HEK293 (cell line): ENCODE measurements around the gene TMEM131L.
A peak's percentile ranks its signal among the peaks of the same experiment; 100 is the strongest.

Experiments
- ELK4 ChIP-seq: IDR thresholded peaks from 2 replicates; pipeline ENCODE4 v1.6.1; 2011; ENCODE audit warnings: mild to moderate bottlenecking, low read depth, low read length, borderline replicate concordance
- FEZF1 ChIP-seq: fragments of 450-650 bp; formaldehyde crosslinking; IDR thresholded peaks from 2 replicates; pipeline ENCODE4 v1.5.1; 2016; ENCODE audit warnings: missing biosample characterization, missing genetic modification characterization
- OSR2 ChIP-seq: fragments of 450-650 bp; formaldehyde crosslinking; IDR thresholded peaks from 2 replicates; pipeline ENCODE4 v1.5.1; 2016; ENCODE audit warnings: missing biosample characterization, missing genetic modification characterization
- SP7 ChIP-seq: fragments of 450-650 bp; formaldehyde crosslinking; IDR thresholded peaks from 2 replicates; pipeline ENCODE4 v1.5.1; 2016; ENCODE audit warnings: missing biosample characterization, missing genetic modification characterization
- TRIM28 ChIP-seq: IDR thresholded peaks from 2 replicates; pipeline ENCODE4 v1.6.1; 2011; ENCODE audit warnings: low read length, control low read depth, borderline replicate concordance
- TSHZ1 ChIP-seq: fragments of 450-650 bp; formaldehyde crosslinking; IDR thresholded peaks from 2 replicates; pipeline ENCODE4 v1.5.1; 2016; ENCODE audit warnings: missing biosample characterization, missing genetic modification characterization, borderline replicate concordance
- ZFP3 ChIP-seq: fragments of 450-650 bp; formaldehyde crosslinking; IDR thresholded peaks from 2 replicates; pipeline ENCODE4 v1.5.1; 2016; ENCODE audit warnings: low read depth, missing biosample characterization, missing genetic modification characterization
- ZNF10 ChIP-seq: fragments of 450-650 bp; formaldehyde crosslinking; IDR thresholded peaks from 2 replicates; pipeline ENCODE4 v1.5.1; 2017; ENCODE audit warnings: missing biosample characterization, missing genetic modification characterization
- ZNF112 ChIP-seq: fragments of 450-650 bp; formaldehyde crosslinking; IDR thresholded peaks from 2 replicates; pipeline ENCODE4 v1.5.0; 2017; ENCODE audit warnings: missing biosample characterization, missing genetic modification characterization
- ZNF16 ChIP-seq: fragments of 450-650 bp; formaldehyde crosslinking; IDR thresholded peaks from 2 replicates; pipeline ENCODE4 v1.5.1; 2016; ENCODE audit warnings: low read depth, missing biosample characterization, missing genetic modification characterization
- ZNF24 ChIP-seq: fragments of 450-650 bp; formaldehyde crosslinking; IDR thresholded peaks from 2 replicates; pipeline ENCODE4 v1.5.1; 2016; ENCODE audit warnings: missing biosample characterization, missing genetic modification characterization
- ZNF274 ChIP-seq, 2 experiments: fragments of 200-500 bp in 1 of 2; fragments of 450-650 bp in 1 of 2; sonication (Bioruptor generic) in 1 of 2; formaldehyde crosslinking in 1 of 2; IDR thresholded peaks; 2 replicates each; pipeline versions ENCODE4 v1.5.1 to v1.6.1; 2014 to 2016; ENCODE audit warnings: borderline replicate concordance in 1 of 2, inconsistent platforms in 1 of 2, low read length in 1 of 2, missing biosample characterization in 1 of 2, missing genetic modification characterization in 1 of 2
- ZNF362 ChIP-seq: fragments of 450-650 bp; formaldehyde crosslinking; IDR thresholded peaks from 2 replicates; pipeline ENCODE4 v1.5.1; 2016; ENCODE audit warnings: missing biosample characterization, missing genetic modification characterization
- ZNF366 ChIP-seq: fragments of 450-650 bp; formaldehyde crosslinking; conservative IDR thresholded peaks from 2 replicates; pipeline ENCODE4 v1.5.1; 2016; ENCODE audit warnings: missing biosample characterization, missing genetic modification characterization
- ZNF394 ChIP-seq: fragments of 450-650 bp; formaldehyde crosslinking; IDR thresholded peaks from 2 replicates; pipeline ENCODE4 v1.5.1; 2016; ENCODE audit warnings: missing biosample characterization, missing genetic modification characterization, mild to moderate bottlenecking, moderate library complexity, borderline replicate concordance
- ZNF585B ChIP-seq: fragments of 450-650 bp; formaldehyde crosslinking; IDR thresholded peaks from 2 replicates; pipeline ENCODE4 v1.5.1; 2016; ENCODE audit warnings: missing biosample characterization, missing genetic modification characterization
- ZNF626 ChIP-seq: fragments of 450-650 bp; sonication (Bioruptor Pico); formaldehyde crosslinking; IDR thresholded peaks from 2 replicates; pipeline ENCODE4 v1.5.1; 2018; ENCODE audit warnings: missing biosample characterization, missing genetic modification characterization, inconsistent platforms
- ZNF629 ChIP-seq: fragments of 450-650 bp; formaldehyde crosslinking; IDR thresholded peaks from 2 replicates; pipeline ENCODE4 v1.5.1; 2017; ENCODE audit warnings: missing biosample characterization, missing genetic modification characterization
- ZNF664 ChIP-seq: fragments of 450-650 bp; formaldehyde crosslinking; IDR thresholded peaks from 2 replicates; pipeline ENCODE4 v1.5.1; 2016; ENCODE audit warnings: missing biosample characterization, missing genetic modification characterization
- ZNF837 ChIP-seq: fragments of 450-650 bp; formaldehyde crosslinking; IDR thresholded peaks from 2 replicates; pipeline ENCODE4 v1.5.1; 2016; ENCODE audit warnings: missing biosample characterization, missing genetic modification characterization
- ZNF843 ChIP-seq: fragments of 450-650 bp; formaldehyde crosslinking; IDR thresholded peaks from 2 replicates; pipeline ENCODE4 v1.5.1; 2016; ENCODE audit warnings: missing biosample characterization, missing genetic modification characterization
- ZXDB ChIP-seq: fragments of 450-650 bp; formaldehyde crosslinking; IDR thresholded peaks from 2 replicates; pipeline ENCODE4 v1.5.1; 2016; ENCODE audit warnings: missing biosample characterization, missing genetic modification characterization
- TF ChIP-seq, protein P1 (sequence below): fragments of 450-650 bp; formaldehyde crosslinking; IDR thresholded peaks from 2 replicates; pipeline ENCODE4 v1.5.1; 2016; ENCODE audit warnings: missing biosample characterization, missing genetic modification characterization
- TF ChIP-seq, protein P2 (sequence below): fragments of 450-650 bp; formaldehyde crosslinking; IDR thresholded peaks from 2 replicates; pipeline ENCODE4 v1.5.1; 2017; ENCODE audit warnings: missing biosample characterization, missing genetic modification characterization
- TF ChIP-seq, protein P3 (sequence below): fragments of 450-650 bp; formaldehyde crosslinking; IDR thresholded peaks from 2 replicates; pipeline ENCODE4 v1.5.1; 2016; ENCODE audit warnings: missing biosample characterization, missing genetic modification characterization

The TMEM131L gene

DNA sequence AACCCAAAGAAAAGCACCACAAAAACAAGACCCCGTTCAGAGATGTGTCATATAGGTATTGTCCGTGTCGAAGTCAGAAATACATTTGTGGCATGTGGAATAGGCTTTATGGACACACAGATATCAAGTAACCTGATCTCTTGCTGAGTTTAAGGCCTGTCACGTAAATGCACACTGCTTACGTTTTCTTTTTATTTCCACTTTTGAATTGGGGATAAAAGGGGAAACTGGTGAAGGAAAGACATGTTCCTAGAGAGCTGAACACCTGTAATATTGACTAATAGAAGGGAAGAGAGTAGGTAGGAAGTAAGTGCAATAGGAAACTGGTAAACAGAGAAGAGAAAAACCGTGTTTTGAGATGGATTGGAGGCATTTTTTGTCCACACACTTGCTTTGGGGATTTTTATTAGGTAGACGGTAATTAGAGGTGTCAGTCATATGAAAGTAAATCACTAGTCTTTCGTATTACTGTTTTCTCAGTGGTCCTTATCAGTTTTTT is 24.9 kb downstream of the TMEM131L start (continued):
- peak; percentile 62; the same call in 1 of the 2 replicates for TF ChIP-seq ZNF362 (tag by site-specific recombination)
- no peak for TF ChIP-seq ZNF585B (tag by site-specific recombination)
- peak; percentile 83 for TF ChIP-seq ZNF10 (tag by site-specific recombination)
- no peak for TF ChIP-seq ZNF112 (tag by site-specific recombination)
- TF ChIP-seq ZNF366 (tag by site-specific recombination), result peak; percentile 88
- TF ChIP-seq, protein P1, sequence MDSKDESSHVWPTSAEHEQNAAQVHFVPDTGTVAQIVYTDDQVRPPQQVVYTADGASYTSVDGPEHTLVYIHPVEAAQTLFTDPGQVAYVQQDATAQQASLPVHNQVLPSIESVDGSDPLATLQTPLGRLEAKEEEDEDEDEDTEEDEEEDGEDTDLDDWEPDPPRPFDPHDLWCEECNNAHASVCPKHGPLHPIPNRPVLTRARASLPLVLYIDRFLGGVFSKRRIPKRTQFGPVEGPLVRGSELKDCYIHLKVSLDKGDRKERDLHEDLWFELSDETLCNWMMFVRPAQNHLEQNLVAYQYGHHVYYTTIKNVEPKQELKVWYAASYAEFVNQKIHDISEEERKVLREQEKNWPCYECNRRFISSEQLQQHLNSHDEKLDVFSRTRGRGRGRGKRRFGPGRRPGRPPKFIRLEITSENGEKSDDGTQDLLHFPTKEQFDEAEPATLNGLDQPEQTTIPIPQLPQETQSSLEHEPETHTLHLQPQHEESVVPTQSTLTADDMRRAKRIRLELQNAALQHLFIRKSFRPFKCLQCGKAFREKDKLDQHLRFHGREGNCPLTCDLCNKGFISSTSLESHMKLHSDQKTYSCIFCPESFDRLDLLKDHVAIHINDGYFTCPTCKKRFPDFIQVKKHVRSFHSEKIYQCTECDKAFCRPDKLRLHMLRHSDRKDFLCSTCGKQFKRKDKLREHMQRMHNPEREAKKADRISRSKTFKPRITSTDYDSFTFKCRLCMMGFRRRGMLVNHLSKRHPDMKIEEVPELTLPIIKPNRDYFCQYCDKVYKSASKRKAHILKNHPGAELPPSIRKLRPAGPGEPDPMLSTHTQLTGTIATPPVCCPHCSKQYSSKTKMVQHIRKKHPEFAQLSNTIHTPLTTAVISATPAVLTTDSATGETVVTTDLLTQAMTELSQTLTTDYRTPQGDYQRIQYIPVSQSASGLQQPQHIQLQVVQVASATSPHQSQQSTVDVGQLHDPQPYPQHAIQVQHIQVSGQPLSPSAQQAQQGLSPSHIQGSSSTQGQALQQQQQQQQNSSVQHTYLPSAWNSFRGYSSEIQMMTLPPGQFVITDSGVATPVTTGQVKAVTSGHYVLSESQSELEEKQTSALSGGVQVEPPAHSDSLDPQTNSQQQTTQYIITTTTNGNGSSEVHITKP (tag by site-specific recombination), result 0 out of 2 replicates have a peak, but pooled peaks have one; percentile 17
- TF ChIP-seq TSHZ1 (tag by site-specific recombination), result peak; percentile 88
- peak; percentile 79 for TF ChIP-seq FEZF1 (tag by site-specific recombination)
- TF ChIP-seq ZNF629, result peak; percentile 81; the same call in 1 of the 2 replicates
- no peak for TF ChIP-seq ZNF664 (tag by site-specific recombination)
- TF ChIP-seq, protein P2, sequence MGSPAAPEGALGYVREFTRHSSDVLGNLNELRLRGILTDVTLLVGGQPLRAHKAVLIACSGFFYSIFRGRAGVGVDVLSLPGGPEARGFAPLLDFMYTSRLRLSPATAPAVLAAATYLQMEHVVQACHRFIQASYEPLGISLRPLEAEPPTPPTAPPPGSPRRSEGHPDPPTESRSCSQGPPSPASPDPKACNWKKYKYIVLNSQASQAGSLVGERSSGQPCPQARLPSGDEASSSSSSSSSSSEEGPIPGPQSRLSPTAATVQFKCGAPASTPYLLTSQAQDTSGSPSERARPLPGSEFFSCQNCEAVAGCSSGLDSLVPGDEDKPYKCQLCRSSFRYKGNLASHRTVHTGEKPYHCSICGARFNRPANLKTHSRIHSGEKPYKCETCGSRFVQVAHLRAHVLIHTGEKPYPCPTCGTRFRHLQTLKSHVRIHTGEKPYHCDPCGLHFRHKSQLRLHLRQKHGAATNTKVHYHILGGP (tag by site-specific recombination), result peak; percentile 83
- peak; percentile 98 for TF ChIP-seq SP7
- no peak for TF ChIP-seq ZFP3
- TF ChIP-seq TRIM28, result peak; percentile 59; the same call in 1 of the 2 replicates
- no peak for TF ChIP-seq ZNF274 (IDR thresholded peaks at IDR 0.05; ENCODE audit: low read length)
- TF ChIP-seq ZNF274 (tag by site-specific recombination; IDR thresholded peaks at IDR 0.05; ENCODE audit: borderline replicate concordance), result no peak
- TF ChIP-seq OSR2 (tag by site-specific recombination), result peak; percentile 58
- 0 out of 2 replicates have a peak, but pooled peaks have one; percentile 34 for TF ChIP-seq ZNF24 (tag by site-specific recombination)
- TF ChIP-seq ZNF394 (tag by site-specific recombination), result peak; percentile 31; the same call in 1 of the 2 replicates
- TF ChIP-seq ZNF16 (tag by site-specific recombination), result no peak
- no peak for TF ChIP-seq ZNF626 (tag by site-specific recombination)
- no peak for TF ChIP-seq ZNF837 (tag by site-specific recombination)
- TF ChIP-seq, protein P3, sequence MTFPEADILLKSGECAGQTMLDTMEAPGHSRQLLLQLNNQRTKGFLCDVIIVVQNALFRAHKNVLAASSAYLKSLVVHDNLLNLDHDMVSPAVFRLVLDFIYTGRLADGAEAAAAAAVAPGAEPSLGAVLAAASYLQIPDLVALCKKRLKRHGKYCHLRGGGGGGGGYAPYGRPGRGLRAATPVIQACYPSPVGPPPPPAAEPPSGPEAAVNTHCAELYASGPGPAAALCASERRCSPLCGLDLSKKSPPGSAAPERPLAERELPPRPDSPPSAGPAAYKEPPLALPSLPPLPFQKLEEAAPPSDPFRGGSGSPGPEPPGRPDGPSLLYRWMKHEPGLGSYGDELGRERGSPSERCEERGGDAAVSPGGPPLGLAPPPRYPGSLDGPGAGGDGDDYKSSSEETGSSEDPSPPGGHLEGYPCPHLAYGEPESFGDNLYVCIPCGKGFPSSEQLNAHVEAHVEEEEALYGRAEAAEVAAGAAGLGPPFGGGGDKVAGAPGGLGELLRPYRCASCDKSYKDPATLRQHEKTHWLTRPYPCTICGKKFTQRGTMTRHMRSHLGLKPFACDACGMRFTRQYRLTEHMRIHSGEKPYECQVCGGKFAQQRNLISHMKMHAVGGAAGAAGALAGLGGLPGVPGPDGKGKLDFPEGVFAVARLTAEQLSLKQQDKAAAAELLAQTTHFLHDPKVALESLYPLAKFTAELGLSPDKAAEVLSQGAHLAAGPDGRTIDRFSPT (tag by site-specific recombination), result peak; percentile 67
- TF ChIP-seq ZNF843, result peak; percentile 88
- no peak for TF ChIP-seq ELK4
- TF ChIP-seq ZXDB, result peak; percentile 57
